OCI-LY3 (cell line): ENCODE measurements around the gene CNIH3.

ENCODE experiments used
- H2AFZ ChIP-seq: fragments of 200-600, 300-600 bp; shearing (Covaris generic); 2 replicates; pipeline ENCODE4 v1.6.0; 2014; ENCODE audit warnings: antibody characterized with exemption, low read depth, low read length
- H3K27ac ChIP-seq: fragments of 200-600, 300-600 bp; sonication (generic); 2 replicates; pipeline ENCODE4 v1.5.1; 2014; ENCODE audit warnings: mild to moderate bottlenecking, low read length, moderate library complexity, mixed read lengths
- H3K27me3 ChIP-seq: fragments of 200-600, 300-600 bp; sonication (generic); 2 replicates; pipeline ENCODE4 v1.6.1; 2014; ENCODE audit warnings: low read depth, low read length, mixed read lengths
- H3K36me3 ChIP-seq: fragments of 200-600, 300-600 bp; sonication (generic); replicated peaks from 2 replicates; pipeline ENCODE3; 2014; ENCODE audit warnings: low read depth, low read length, mixed read lengths
- H3K4me1 ChIP-seq: fragments of 300-600, 200-600 bp; sonication (generic); 2 replicates; pipeline ENCODE4 v1.6.1; 2014; ENCODE audit warnings: low read length, mixed read lengths
- H3K4me2 ChIP-seq: fragments of 200-600, 300-600 bp; sonication (generic); 2 replicates; pipeline ENCODE4 v1.6.1; 2014; ENCODE audit warnings: low read length, mixed read lengths
- H3K4me3 ChIP-seq: fragments of 300-600, 200-600 bp; sonication (generic); 2 replicates; pipeline ENCODE4 v1.5.1; 2014; ENCODE audit warnings: antibody characterized with exemption, mild to moderate bottlenecking, low read length, moderate library complexity
- H3K79me2 ChIP-seq: fragments of 300-600, 200-600 bp; shearing (Covaris generic); 2 replicates; pipeline ENCODE4 v1.6.1; 2014; ENCODE audit warnings: mild to moderate bottlenecking, low read length, mixed read lengths
- H3K9ac ChIP-seq: fragments of 300-600, 200-600 bp; shearing (Covaris generic); 2 replicates; pipeline ENCODE4 v1.6.0; 2014; ENCODE audit warnings: mild to moderate bottlenecking, low read length, moderate library complexity
- H3K9me3 ChIP-seq: fragments of 200-600, 300-600 bp; shearing (Covaris generic); 2 replicates; pipeline ENCODE4 v1.6.1; 2014; ENCODE audit warnings: low read length, mixed read lengths; ENCODE audit not compliant: insufficient read depth
- H4K20me1 ChIP-seq: fragments of 200-600, 300-600 bp; sonication (generic); 2 replicates; pipeline ENCODE4 v1.6.1; 2016; ENCODE audit warnings: low read length, mixed read lengths; ENCODE audit not compliant: insufficient read depth
- CTCF ChIP-seq: fragments of 200-600, 300-600 bp; sonication (generic); IDR thresholded peaks from 2 replicates; pipeline ENCODE4 v1.5.1; 2014; ENCODE audit warnings: antibody characterized with exemption, low read length, low read depth
- EZH2phosphoT487 ChIP-seq: fragments of 200-600 bp; shearing (Covaris generic); IDR thresholded peaks from 2 replicates; pipeline ENCODE4 v1.6.1; 2018; ENCODE audit warnings: antibody characterized with exemption, mixed run types, low read depth

CNIH3 gene

GRCh38 chr1:224743608-224744164, 127.6 kb downstream of the CNIH3 start:
- no peak overlapping the region for H3K27ac ChIP-seq
- no peaks in the 10 kb centered on the region for H3K9me3 ChIP-seq
- no peak overlapping the region for H3K4me3 ChIP-seq
- H3K27me3 ChIP-seq, result peaks cover 13% of the 10 kb centered on the region
- H4K20me1 ChIP-seq, result no peaks in the 10 kb centered on the region
- H2AFZ ChIP-seq, result no peak overlapping the region
- peaks cover 42% of the 10 kb centered on the region for H3K4me1 ChIP-seq
- H3K79me2 ChIP-seq, result no peaks in the 10 kb centered on the region
- no peak overlapping the region for H3K9ac ChIP-seq
- H3K36me3 ChIP-seq, result no peaks in the 10 kb centered on the region
- no peak overlapping the region for H3K4me2 ChIP-seq
- no peak for TF ChIP-seq EZH2phosphoT487
- TF ChIP-seq CTCF, result no peak

- no peaks in the 10 kb centered on the region for H3K9me3 ChIP-seq
- no peak overlapping the region for H3K4me2 ChIP-seq
- TF ChIP-seq CTCF (no peak), EZH2phosphoT487 (no peak)
- no peak overlapping the region for H2AFZ ChIP-seq
- H3K27ac ChIP-seq, result no peak overlapping the region
- H3K27me3 ChIP-seq, result peaks cover 13% of the 10 kb centered on the region
- H3K9ac ChIP-seq, result no peak overlapping the region
- H3K4me3 ChIP-seq, result no peak overlapping the region
- H4K20me1 ChIP-seq, result no peaks in the 10 kb centered on the region
- no peaks in the 10 kb centered on the region for H3K36me3 ChIP-seq
- H3K4me1 ChIP-seq, result peaks cover 40% of the 10 kb centered on the region
- H3K79me2 ChIP-seq, result no peaks in the 10 kb centered on the region
These were observed 128.4 kb downstream of the CNIH3 start for GRCh38 chr1:224744521-224744920.

- Histone ChIP-seq H3K9ac (no peak overlapping the region), H3K9me3 (no peaks in the 10 kb centered on the region), H3K79me2 (no peaks in the 10 kb centered on the region), H3K27me3 (peaks cover 13% of the 10 kb centered on the region), H2AFZ (no peak overlapping the region), H4K20me1 (no peaks in the 10 kb centered on the region), H3K4me2 (peak overlapping the region; percentile 59), H3K27ac (peak overlapping the region; percentile 31; the same call in 1 of the 2 replicates), H3K36me3 (no peaks in the 10 kb centered on the region), H3K4me3 (peak overlapping the region; percentile 26), H3K4me1 (peaks cover 39% of the 10 kb centered on the region)
- TF ChIP-seq EZH2phosphoT487 (no peak), CTCF (no peak)
These were observed 129.3 kb downstream of the CNIH3 start for GRCh38 chr1:224745394-224745793.

GRCh38 chr1:224745924-224746323, 129.8 kb downstream of the CNIH3 start:
- H3K27ac ChIP-seq, result peak overlapping the region; percentile 50
- H3K9ac ChIP-seq, result peak overlapping the region; percentile 6; the same call in 1 of the 2 replicates
- H3K36me3 ChIP-seq, result no peaks in the 10 kb centered on the region
- H2AFZ ChIP-seq, result peak overlapping the region; percentile 2; the same call in 1 of the 2 replicates
- TF ChIP-seq EZH2phosphoT487, result no peak
- TF ChIP-seq CTCF, result no peak
- H3K4me1 ChIP-seq, result peaks cover 41% of the 10 kb centered on the region
- peaks cover 13% of the 10 kb centered on the region for H3K27me3 ChIP-seq
- H3K4me3 ChIP-seq, result peak overlapping the region; percentile 26
- H3K9me3 ChIP-seq, result no peaks in the 10 kb centered on the region
- no peaks in the 10 kb centered on the region for H3K79me2 ChIP-seq
- H4K20me1 ChIP-seq, result no peaks in the 10 kb centered on the region
- peak overlapping the region; percentile 59 for H3K4me2 ChIP-seq
